Measurements from ENCODE around the gene SEC14L1.

The SEC14L1 gene

GRCh38 chr17:77116371-77116860, 24.4 kb upstream of the SEC14L1 start:
- DNase-seq (ENCODE audit: low read depth), result no peak

GRCh38 chr17:77117415-77117814, 23.4 kb upstream of the SEC14L1 start:
- DNase-seq (ENCODE audit: low read depth), result no peak

- no peak for DNase-seq (ENCODE audit: low read depth)
Observed at GRCh38 chr17:77118251-77118928, 22.4 kb upstream of the SEC14L1 start.

- no peak for DNase-seq (ENCODE audit: low read depth)
Observed at GRCh38 chr17:77119668-77120301, 21.0 kb upstream of the SEC14L1 start.

GRCh38 chr17:77120868-77121267, 19.9 kb upstream of the SEC14L1 start:
- DNase-seq (ENCODE audit: low read depth), result no peak

- DNase-seq (ENCODE audit: low read depth), result no peak
Observed at GRCh38 chr17:77124192-77124889, 16.4 kb upstream of the SEC14L1 start.

- no peak for DNase-seq (ENCODE audit: low read depth)
Observed at GRCh38 chr17:77125432-77125901, 15.3 kb upstream of the SEC14L1 start.

GRCh38 chr17:77126519-77126918, 14.2 kb upstream of the SEC14L1 start:
- no peak for DNase-seq (ENCODE audit: low read depth)

- peak; percentile 60 for DNase-seq (ENCODE audit: low read depth)
Observed at GRCh38 chr17:77127735-77128361, 12.9 kb upstream of the SEC14L1 start.

GRCh38 chr17:77128896-77129567, 11.7 kb upstream of the SEC14L1 start:
- DNase-seq (ENCODE audit: low read depth), result no peak

- DNase-seq (ENCODE audit: low read depth), result no peak
Observed at GRCh38 chr17:77129568-77130301, 11.0 kb upstream of the SEC14L1 start.

GRCh38 chr17:77130525-77130924, 10.2 kb upstream of the SEC14L1 start:
- DNase-seq (ENCODE audit: low read depth), result no peak

GRCh38 chr17:77131904-77132303, 8.9 kb upstream of the SEC14L1 start:
- no peak for DNase-seq (ENCODE audit: low read depth)

GRCh38 chr17:77132411-77133086, 8.2 kb upstream of the SEC14L1 start:
- DNase-seq (ENCODE audit: low read depth), result no peak

GRCh38 chr17:77133087-77133638, 7.6 kb upstream of the SEC14L1 start:
- DNase-seq (ENCODE audit: low read depth), result no peak

- DNase-seq (ENCODE audit: low read depth), result no peak
Observed at GRCh38 chr17:77136420-77136767, 4.4 kb upstream of the SEC14L1 start.

GRCh38 chr17:77137111-77137510, 3.7 kb upstream of the SEC14L1 start:
- no peak for DNase-seq (ENCODE audit: low read depth)

- peak; percentile 52 for DNase-seq (ENCODE audit: low read depth)
Observed at GRCh38 chr17:77137886-77138285, 2.9 kb upstream of the SEC14L1 start.

GRCh38 chr17:77140166-77140877, 447 bp upstream of the SEC14L1 start:
- peak; percentile 100 for DNase-seq (ENCODE audit: low read depth)

Data from activated T-cell treated with anti-CD3 and anti-CD28 coated beads for 48 hours (primary cell).